T-helper 17 cell (primary cell): ENCODE measurements around the gene LSAMP. TPM values are rescaled to one million over a fixed set of nuclear protein-coding genes. Genes with fewer than 3 reads are reported as not detected.

ENCODE experiments used
- ATAC-seq: fragments of 150-1000 bp; cut with Tn5 transposase; 2 replicates; pipeline ENCODE4 v1.10.0; 2021; ENCODE audit warnings: mild to moderate bottlenecking, moderate library complexity
- DNase-seq, 3 donors: peaks; one replicate each; pipeline versions ENCODE4 v3.0.0 to v3.0.0-alpha.2; 2020 to 2021
- H3K9me3 ChIP-seq: one replicate; pipeline ENCODE4 v1.7.0; 2013; ENCODE audit warnings: low read length, mild to moderate bottlenecking; ENCODE audit not compliant: control insufficient read depth, poor library complexity, severe bottlenecking
- H3K27ac Mint-ChIP-seq: one replicate; pipeline ENCODE4 v1.8.0; 2022; ENCODE audit warnings: mild to moderate bottlenecking, moderate library complexity, mixed read lengths
- H3K27me3 Mint-ChIP-seq: one replicate; pipeline ENCODE4 v1.8.0; 2022; ENCODE audit warnings: mixed read lengths
- H3K36me3 Mint-ChIP-seq: one replicate; pipeline ENCODE4 v1.8.0; 2022; ENCODE audit warnings: low read depth, mixed read lengths
- H3K4me1 Mint-ChIP-seq: one replicate; pipeline ENCODE4 v1.8.0; 2022; ENCODE audit warnings: mild to moderate bottlenecking, mixed read lengths
- H3K4me3 Mint-ChIP-seq: one replicate; pipeline ENCODE4 v1.8.0; 2022; ENCODE audit warnings: mild to moderate bottlenecking, moderate library complexity, mixed read lengths
- total RNA-seq, 4 donors: library from RNA in 2 of 4; stranded (reverse) in 2 of 4; gene quantifications; one replicate each; pipeline ENCODE4 v1.2.3 and lab custom pipeline; 2022 to 2026

The LSAMP gene
- total RNA-seq, 2 donors from 2014 or later: not detected

DNA sequence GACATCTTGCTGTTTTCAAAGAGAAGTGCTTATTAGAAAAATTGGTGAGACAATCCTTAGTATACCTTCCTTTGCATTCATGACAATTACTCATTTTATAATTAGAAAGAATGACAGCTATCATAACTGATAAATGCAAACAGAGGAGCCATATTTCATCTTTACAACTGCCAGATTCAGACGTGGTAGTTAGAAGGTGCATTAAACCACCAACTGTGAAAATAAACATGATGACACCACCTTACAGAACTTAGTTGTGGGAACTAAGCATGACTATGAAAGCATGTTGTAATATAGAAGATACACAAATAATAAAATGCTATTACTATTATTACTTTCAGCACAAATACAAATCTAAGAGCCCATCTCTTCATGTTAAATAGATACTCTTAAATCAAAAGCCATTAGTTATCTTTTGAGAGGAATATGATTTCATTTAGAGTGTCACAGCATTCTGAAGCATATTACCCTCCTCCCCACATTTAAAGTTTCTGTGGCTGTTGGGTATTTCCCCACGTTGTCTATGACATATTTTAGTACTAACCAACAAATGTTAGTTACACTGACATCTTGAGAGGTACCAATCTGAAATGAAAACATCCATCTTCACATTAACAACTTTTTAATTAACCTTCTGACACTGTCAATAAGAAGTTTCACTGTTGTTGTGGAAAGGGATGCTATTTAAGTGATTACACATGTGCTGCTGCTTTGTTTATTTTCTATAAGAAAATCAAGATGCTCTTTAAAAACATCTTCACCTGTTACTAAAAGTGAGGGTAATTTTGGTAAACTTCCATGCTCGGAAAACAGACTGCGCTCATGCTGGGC, 163.8 kb downstream of the LSAMP start:
- H3K4me1 Mint-ChIP-seq: no peaks in the 10 kb centered on the region
- no peak for DNase-seq
- H3K9me3 ChIP-seq: no peaks in the 10 kb centered on the region
- no peaks in the 10 kb centered on the region for H3K27me3 Mint-ChIP-seq
- H3K4me3 Mint-ChIP-seq: no peak overlapping the region
- ATAC-seq: no peak
- H3K27ac Mint-ChIP-seq: no peak overlapping the region
- H3K36me3 Mint-ChIP-seq: no peaks in the 10 kb centered on the region

DNA sequence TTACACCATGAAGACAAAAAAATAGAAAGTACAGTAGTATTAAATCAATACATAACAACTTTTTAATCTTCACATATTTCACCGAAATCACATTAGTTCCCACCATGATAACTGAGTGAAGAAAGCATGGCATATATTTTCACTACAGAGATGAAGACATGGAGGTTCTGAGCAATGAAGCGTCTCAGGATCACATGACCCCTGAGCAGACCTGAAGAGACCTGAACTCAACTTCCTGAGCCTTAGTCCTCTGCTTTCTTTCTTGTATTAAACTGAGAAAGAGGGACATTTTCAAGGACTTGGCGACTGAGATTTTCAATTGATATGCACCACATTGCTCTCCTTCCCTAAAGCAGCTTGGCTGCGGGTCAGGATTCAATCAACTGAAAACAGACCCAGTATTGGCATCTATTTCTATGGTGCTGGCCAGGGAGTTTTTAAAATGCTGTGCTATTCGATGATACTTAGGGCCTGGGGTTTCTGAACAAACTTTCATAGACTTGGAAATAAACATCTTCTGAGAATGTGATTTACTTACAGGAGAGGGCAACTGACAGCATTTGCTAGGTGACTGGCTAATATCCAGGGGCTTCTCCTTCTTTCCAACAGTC, 165.1 kb downstream of the LSAMP start:
- H3K4me3 Mint-ChIP-seq: no peak overlapping the region
- no peak overlapping the region for H3K27ac Mint-ChIP-seq
- no peaks in the 10 kb centered on the region for H3K27me3 Mint-ChIP-seq

DNA sequence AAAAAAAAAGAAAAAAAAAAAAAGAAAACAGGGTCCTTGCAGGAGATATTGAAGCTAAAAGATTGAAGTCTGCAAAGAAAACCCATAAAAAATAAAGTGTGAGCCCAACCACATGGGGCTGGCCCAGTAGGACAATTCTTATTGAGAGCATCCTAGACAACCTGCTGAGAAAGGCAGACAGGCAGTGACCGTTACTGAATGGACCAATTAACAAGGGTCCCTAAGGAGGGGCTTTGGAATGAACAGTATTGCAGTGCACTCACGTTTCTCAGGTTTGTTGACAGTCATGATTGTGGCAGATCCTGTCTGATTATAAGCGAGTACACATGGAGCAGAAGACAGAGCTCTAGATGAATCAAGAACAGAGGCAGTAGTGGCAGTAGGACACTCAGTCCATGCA, 168.6 kb downstream of the LSAMP start:
- no peak overlapping the region for H3K27ac Mint-ChIP-seq
- DNase-seq: no peak
- H3K4me3 Mint-ChIP-seq: no peak overlapping the region
- no peaks in the 10 kb centered on the region for H3K4me1 Mint-ChIP-seq
- H3K27me3 Mint-ChIP-seq: no peaks in the 10 kb centered on the region
- H3K36me3 Mint-ChIP-seq: no peaks in the 10 kb centered on the region
- ATAC-seq: no peak
- peaks cover 3% of the 10 kb centered on the region for H3K9me3 ChIP-seq

More for the DNA sequence above, 165.1 kb downstream of the LSAMP start:
- no peaks in the 10 kb centered on the region for H3K4me1 Mint-ChIP-seq
- peaks cover 3% of the 10 kb centered on the region for H3K9me3 ChIP-seq
- ATAC-seq: no peak
- H3K36me3 Mint-ChIP-seq: no peaks in the 10 kb centered on the region
- no peak for DNase-seq

DNA sequence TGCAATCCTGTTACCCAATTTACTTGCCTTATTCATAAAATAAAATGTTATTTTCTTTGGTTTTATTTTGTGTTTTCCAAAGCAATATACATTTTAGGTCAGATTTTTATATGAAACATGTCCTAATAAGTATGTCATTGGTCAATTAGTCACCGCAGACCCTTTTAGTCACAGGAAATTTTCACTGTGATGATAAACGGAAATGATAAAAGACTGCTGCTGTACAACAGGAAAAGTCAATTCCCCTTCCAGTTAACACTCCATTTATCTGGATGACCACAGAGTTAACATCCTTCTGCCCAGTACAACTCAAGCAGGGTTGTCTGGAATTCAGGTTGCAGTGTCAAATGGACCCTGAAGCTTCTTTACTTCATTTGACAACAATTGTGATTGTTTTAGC, 175.2 kb downstream of the LSAMP start:
- H3K27me3 Mint-ChIP-seq: no peaks in the 10 kb centered on the region
- ATAC-seq: no peak
- H3K4me3 Mint-ChIP-seq: no peak overlapping the region
- H3K9me3 ChIP-seq: no peaks in the 10 kb centered on the region
- no peak for DNase-seq
- no peaks in the 10 kb centered on the region for H3K4me1 Mint-ChIP-seq
- H3K36me3 Mint-ChIP-seq: no peaks in the 10 kb centered on the region
- H3K27ac Mint-ChIP-seq: no peak overlapping the region

GRCh38 chr3:116267116-116267515, 178.2 kb downstream of the LSAMP start:
- DNase-seq (no peak), ATAC-seq (no peak)
- no peaks in the 10 kb centered on the region for H3K4me1 Mint-ChIP-seq
- no peaks in the 10 kb centered on the region for H3K9me3 ChIP-seq
- H3K27ac Mint-ChIP-seq: no peak overlapping the region
- no peaks in the 10 kb centered on the region for H3K36me3 Mint-ChIP-seq
- no peak overlapping the region for H3K4me3 Mint-ChIP-seq
- H3K27me3 Mint-ChIP-seq: no peaks in the 10 kb centered on the region

DNA sequence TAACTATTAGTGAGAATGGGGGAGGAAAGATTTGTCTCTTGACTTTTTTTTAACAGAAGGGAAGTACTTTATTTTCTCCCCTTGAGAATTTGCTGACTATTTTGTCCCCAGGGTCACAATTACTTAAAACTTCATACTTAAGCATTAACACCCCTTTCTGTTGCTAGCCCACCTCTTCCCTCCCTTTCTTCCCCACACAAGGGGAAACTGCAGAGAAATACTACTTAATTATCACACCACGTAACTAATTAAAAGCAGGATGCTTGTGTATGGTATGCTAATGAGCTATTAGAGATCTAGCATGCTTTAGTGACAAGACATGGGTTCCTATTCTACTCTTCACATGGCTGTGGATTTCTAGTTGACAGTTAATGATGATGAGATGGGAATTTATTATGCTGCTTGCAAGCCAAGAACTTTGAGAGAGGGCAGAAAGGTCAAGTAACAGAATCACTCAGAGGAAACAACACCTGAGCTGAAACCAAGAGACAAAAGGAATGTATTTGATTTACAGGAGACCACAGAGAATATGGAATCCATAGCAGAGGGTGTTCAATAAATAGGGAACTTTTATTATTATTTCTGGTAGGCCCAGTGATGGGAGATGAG, 179.2 kb downstream of the LSAMP start:
- H3K27ac Mint-ChIP-seq: no peak overlapping the region
- DNase-seq (no peak), ATAC-seq (no peak)
- no peaks in the 10 kb centered on the region for H3K27me3 Mint-ChIP-seq
- no peaks in the 10 kb centered on the region for H3K9me3 ChIP-seq
- H3K4me3 Mint-ChIP-seq: no peak overlapping the region
- no peaks in the 10 kb centered on the region for H3K36me3 Mint-ChIP-seq
- no peaks in the 10 kb centered on the region for H3K4me1 Mint-ChIP-seq

- ATAC-seq (no peak), DNase-seq (no peak)
- Mint-ChIP-seq H3K4me1 (no peaks in the 10 kb centered on the region), H3K36me3 (no peaks in the 10 kb centered on the region), H3K4me3 (no peak overlapping the region), H3K27ac (no peak overlapping the region), H3K27me3 (no peaks in the 10 kb centered on the region)
- no peaks in the 10 kb centered on the region for H3K9me3 ChIP-seq
These were observed 180.0 kb downstream of the LSAMP start for GRCh38 chr3:116265320-116265695.

GRCh38 chr3:116264546-116265319, 180.6 kb downstream of the LSAMP start:
- Mint-ChIP-seq H3K4me1 (no peaks in the 10 kb centered on the region), H3K27ac (no peak overlapping the region), H3K27me3 (no peaks in the 10 kb centered on the region), H3K36me3 (no peaks in the 10 kb centered on the region), H3K4me3 (no peak overlapping the region)
- DNase-seq (no peak), ATAC-seq (no peak)
- no peaks in the 10 kb centered on the region for H3K9me3 ChIP-seq

DNA sequence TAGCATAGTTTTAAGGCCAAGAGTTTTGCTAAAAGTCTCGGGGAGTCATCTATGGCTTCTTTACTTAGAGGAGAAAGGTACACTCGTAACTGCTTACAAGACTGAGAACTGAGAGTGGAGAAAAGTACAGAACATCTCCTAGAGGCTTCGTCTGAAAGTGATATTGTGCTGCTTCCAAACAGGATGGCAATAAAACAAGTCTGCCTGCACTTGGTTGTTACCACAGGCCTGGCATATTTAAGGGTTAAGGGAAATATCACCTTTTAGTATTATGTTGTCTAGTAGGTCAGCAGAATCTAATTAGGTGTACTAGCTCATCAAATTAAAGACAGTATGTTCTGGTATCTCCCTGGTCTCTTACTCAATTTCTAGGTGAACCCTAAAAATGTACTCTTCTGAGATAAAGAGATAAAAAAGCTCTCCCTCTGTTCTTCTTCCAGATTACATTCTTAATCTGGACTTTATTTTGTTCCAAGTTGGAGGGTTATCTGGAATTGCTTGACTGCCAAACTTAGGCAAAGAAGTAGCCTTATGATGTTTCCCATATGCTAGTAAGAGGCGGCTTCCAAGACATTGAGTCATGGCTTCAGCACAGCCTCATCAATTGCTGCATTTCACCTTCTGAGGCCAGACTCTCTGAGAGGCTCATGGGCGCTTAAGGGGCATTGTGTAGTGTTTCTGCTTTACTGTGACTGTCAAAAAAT, 181.3 kb downstream of the LSAMP start:
- Mint-ChIP-seq H3K4me3 (no peak overlapping the region), H3K27me3 (no peaks in the 10 kb centered on the region), H3K4me1 (no peaks in the 10 kb centered on the region)

DNA sequence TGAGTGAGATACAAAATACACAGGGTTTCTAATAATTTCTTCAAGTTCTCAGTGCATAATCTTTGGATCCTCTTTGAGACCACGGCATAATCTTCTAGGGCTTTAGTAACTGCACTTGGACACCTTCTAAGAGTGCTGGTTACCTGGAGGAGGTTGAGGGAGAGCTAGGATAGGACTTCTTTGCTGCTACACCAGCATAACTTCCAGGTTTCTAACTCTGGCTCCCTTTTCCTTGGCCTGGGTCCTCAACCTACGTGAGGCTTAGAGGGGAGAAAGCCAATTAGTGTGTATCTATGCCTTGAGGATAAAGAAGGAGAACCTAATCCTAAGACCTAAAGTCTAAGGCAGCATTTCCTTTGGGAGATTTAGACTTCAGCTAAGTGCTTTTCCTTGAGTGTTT, 184.8 kb downstream of the LSAMP start:
- no peak overlapping the region for H3K4me3 Mint-ChIP-seq
- no peaks in the 10 kb centered on the region for H3K36me3 Mint-ChIP-seq
- H3K27ac Mint-ChIP-seq: no peak overlapping the region
- ATAC-seq: no peak
- no peaks in the 10 kb centered on the region for H3K27me3 Mint-ChIP-seq
- DNase-seq: no peak
- H3K4me1 Mint-ChIP-seq: no peaks in the 10 kb centered on the region
- no peaks in the 10 kb centered on the region for H3K9me3 ChIP-seq

More for the DNA sequence above, 181.3 kb downstream of the LSAMP start:
- Mint-ChIP-seq H3K27ac (no peak overlapping the region), H3K36me3 (no peaks in the 10 kb centered on the region)
- ATAC-seq: no peak
- no peaks in the 10 kb centered on the region for H3K9me3 ChIP-seq
- DNase-seq: no peak

GRCh38 chr3:116259984-116260383, 185.3 kb downstream of the LSAMP start:
- Mint-ChIP-seq H3K4me1 (no peaks in the 10 kb centered on the region), H3K27ac (no peak overlapping the region), H3K27me3 (no peaks in the 10 kb centered on the region), H3K36me3 (no peaks in the 10 kb centered on the region), H3K4me3 (no peak overlapping the region)
- no peak for ATAC-seq
- no peaks in the 10 kb centered on the region for H3K9me3 ChIP-seq
- DNase-seq: no peak

DNA sequence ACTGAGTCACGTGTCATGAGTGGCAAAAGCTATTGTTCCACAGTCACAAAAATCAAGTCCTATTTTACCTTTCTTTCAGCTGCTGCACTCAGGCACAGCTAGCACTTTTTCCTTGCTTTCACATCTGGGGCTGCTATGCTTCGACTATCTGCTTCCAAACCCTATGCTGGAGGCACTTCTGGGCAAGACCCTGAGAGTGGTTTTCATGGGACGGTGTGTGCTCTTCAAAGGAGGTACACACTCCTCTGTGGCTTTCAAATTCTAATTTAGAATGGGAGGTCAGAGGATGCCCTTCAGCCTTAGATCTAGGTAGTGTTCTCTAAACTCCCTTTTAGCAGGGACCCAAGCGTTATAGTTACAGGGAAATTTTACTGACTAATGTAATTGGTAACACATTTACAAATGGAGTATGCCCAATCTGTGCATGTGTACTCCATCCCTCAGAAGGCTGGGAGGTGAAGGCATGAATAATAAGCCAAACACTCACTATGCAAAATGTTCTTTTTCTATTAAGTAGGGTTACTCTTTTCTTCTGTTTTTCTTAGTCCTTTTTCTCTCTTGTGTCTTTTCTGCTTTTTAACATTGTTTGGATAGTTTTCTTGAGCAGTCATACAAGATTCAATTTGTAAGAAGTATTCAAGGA, 188.3 kb downstream of the LSAMP start:
- Mint-ChIP-seq H3K27me3 (no peaks in the 10 kb centered on the region), H3K27ac (no peak overlapping the region), H3K4me3 (no peak overlapping the region), H3K36me3 (no peaks in the 10 kb centered on the region), H3K4me1 (no peaks in the 10 kb centered on the region)
- DNase-seq: no peak
- no peaks in the 10 kb centered on the region for H3K9me3 ChIP-seq
- no peak for ATAC-seq
